Measurements from ENCODE around the gene MARK1.
"Not testable (repeated sequence)": the region's sequence is repeated elsewhere in the genome, so short reads cannot be mapped to it uniquely, and the experiment has no call there.

The MARK1 gene

DNA sequence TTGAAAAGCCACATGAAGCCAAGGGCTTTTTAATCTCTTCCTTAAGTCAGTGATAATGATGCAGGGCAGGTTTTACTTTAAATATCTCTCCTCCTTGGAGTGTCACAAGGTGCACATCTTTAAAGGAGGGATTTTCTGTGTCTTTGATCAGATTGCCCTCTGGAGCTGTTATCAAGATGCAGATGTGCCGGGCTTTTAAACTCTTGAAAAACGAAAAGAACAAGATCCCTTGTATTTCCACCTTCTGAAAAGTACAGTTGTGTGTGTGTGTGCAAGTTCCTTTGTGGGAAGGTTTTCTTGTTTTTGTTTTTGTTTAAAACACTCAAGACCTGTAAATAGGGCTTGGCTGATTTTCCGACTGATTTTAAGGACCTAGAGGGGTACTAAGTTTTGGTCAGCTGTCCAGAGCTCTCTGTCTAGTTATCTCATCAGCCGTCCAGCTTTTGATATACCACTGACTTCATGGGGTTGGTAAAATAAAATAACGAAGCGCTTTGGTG is 1.6 kb downstream of the MARK1 start:
- DNase-seq: no peak

DNA sequence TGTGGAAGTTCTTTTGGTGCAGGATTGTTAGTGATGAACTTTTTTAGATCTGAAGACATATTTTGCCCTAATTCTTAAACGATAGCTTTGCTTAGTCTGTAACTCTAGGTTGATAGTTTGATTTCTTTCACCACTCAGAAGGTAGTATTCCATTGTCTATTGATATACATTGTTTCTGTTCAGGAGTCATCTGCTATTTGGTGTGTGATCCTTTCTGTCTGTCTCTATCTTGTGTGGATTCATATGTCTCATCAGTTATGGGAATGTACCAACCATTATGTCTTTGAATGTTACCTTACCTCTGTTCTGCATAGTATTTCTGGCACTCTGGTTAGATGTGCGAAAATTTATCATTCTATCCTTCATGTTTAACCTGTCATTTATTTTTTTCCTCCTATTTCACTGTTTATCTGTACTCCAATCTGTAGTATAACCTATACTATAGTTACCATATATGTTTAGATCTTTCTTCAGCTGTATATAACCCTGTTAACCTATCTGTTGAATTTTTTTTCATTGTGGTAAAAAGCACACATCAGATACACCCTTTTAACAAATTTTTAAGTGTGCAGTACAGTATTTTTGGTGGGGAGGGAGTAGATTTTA is 5.7 kb downstream of the MARK1 start:
- DNase-seq: no peak

GRCh38 chr1:220544901-220545303 is 17.0 kb downstream of the MARK1 start:
- DNase-seq: no peak

GRCh38 chr1:220550811-220551399 is 23.0 kb downstream of the MARK1 start:
- no peak for DNase-seq

DNA sequence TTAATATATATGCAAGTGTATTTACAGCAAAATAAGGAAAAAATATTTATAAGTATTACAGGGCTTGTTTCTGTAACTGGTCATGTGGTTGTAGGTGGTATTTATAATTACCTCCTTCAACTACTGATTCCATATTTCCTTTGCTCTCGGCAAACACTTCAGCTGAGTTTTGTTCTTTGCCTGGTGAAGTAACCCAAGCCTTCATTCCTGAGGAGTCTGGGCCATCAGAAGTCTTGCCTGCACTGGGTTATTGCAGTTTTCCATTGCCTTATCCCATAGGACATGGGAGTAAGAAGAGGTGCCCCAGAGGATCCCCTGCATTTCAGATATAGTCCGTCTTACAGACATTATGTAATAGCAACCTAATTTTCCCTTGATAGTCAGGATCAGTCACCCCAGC is 23.8 kb downstream of the MARK1 start:
- no peak for DNase-seq

- DNase-seq: no peak
These were observed 24.8 kb downstream of the MARK1 start for GRCh38 chr1:220552672-220553260.

GRCh38 chr1:220556641-220557040 is 28.7 kb downstream of the MARK1 start:
- no peak for DNase-seq

DNA sequence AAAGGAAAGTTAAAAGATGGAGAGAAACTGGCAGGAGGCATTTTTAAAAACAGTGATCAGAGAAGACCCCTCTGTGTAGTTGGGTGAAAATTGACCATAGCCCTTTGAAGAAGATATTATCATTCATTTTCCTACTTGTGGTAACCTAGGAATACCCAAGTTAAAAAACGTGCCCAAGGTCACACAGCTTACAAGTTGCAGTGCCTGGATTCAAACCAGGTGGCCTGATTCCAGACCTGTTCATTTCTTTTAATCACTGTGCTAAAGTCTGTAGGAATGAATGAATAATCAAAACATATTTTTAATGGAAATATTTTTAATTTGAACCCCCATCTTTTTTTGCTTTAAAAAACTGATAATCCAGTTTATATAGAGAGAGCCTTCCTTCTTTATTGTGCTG is 35.6 kb downstream of the MARK1 start:
- no peak for DNase-seq

DNA sequence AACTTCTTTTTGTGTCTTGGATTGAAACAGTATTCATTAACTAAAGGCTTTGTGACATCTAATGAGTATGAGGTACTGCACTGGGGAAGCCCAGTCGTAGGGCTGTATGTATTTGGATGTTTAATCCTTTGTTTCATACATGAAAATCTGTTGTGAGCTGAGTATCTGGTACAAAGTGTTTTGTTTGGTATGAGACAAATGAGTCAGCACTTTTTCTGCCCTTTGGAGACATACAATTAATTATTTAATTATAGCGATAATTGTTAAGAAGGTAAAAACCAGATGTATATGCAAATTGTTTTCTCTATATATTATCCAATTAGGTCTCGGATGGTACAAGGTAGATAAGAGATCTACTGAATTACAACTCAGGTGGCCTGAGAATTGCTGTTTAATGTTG is 36.3 kb downstream of the MARK1 start:
- no peak for DNase-seq

DNA sequence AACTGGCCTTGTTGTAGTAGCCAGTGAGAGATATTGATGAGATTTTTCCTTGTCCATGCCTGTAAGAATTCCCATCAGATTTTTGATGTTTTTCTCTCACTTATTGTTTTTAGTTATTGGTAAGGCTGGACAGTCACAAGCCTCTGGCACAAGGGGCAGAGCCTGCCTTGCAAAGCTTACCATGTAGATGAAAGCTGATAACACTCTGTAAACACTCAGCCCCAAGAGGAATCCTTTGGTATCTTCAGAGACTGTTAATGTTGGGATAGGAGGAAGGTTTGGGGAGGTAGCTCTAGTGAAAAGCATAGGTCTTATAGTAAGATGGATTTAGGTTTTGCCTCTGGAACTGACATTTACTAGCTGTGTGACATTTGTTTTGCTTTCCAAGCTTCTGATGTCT is 37.7 kb downstream of the MARK1 start:
- no peak for DNase-seq

- DNase-seq: no peak
These were observed 38.9 kb downstream of the MARK1 start for GRCh38 chr1:220566869-220567268.

DNA sequence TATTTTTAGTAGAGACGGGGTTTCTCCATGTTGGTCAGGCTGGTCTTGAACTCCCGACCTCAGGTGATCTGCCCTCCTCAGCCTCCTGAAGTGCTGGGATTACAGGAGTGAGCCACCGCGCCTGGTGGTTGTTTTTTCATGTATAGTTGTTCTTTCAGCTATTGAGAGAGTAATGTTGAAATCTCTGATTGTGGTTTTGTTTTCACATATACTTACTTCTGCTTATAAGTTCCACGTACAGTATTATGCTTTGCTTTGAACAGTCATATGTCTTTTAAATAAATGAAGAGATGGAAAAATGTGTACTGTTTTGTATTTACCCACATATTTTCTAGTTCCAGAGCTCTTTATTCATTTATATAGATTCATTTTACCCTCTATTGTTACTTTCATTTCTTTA is 44.5 kb downstream of the MARK1 start:
- no peak for DNase-seq

DNA sequence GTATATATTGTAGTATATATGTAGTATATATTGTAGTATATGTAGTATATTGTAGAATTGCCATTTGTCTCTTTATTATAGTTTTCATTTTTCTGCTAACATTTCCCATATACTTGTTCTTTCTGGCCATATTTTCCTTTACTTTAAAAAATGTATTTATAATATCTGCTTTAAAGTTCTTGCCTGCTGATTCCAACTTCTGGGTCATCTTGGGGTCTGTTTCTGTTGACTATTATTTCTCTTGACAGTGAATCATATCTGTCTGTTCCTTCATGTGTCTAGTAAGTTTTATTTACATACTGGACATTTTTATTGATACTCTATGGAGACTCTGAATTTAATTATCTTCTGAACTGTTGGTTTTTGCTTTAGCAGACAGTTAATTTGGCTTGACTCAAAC is 45.9 kb downstream of the MARK1 start:
- DNase-seq: no peak

DNA sequence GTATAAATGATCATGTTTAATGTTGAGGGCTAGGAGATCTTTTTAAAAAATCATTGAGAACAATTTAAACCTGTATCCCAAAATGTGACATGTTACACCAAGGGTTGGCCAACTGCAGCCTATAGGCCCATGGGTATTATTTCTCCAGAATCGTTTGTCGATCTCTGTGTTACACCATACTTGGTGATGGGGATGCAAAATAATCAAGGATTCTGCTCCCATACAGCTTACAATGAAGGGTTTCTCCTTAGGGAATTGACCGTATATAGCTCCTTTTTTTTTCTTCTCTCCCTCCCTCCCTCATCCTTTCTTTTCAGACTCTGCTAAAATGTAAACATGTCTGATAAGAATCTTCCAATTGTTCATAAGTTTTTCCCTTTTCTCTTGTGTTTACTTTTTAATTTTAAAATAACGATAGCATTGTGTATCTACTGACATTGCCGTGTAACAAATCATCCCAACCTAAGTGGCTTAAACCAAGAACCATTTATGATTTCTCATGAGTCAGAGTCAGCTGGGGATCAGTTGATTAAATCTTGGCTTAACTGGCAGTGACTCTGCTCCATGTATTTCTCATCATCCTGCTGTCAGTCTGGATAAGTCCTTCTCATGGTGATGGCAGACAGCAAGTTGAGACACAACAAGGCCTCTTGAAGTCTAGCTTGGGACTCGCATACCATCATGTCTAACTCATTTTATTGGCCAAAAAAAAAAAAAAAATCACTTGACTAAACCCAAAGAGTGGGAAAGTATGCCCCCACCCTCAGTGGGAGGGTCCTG is 48.0 kb downstream of the MARK1 start:
- DNase-seq: no peak

DNA sequence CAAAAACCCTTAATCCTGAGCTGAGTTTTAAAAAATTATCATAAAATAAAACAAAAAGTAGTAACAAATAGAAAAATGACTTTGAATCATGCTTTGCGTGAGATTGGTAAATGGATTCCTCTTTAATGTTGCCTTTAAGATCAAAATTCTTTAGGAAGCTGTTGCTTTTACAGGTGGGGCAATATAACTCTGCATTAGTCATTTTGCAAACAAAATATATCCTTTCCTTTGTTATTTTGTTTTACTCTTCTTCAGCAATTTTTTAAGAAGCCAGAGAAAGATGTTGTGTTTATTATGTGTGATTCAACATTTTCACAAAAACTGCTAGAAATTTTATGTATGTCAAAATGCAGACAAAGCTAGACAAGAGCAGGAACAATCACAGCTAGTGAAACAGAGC is 50.0 kb downstream of the MARK1 start:
- DNase-seq: no peak

GRCh38 chr1:220579317-220579716 is 51.4 kb downstream of the MARK1 start:
- DNase-seq: no peak

- no peak for DNase-seq
These were observed 64.8 kb downstream of the MARK1 start for GRCh38 chr1:220592714-220593113.

DNA sequence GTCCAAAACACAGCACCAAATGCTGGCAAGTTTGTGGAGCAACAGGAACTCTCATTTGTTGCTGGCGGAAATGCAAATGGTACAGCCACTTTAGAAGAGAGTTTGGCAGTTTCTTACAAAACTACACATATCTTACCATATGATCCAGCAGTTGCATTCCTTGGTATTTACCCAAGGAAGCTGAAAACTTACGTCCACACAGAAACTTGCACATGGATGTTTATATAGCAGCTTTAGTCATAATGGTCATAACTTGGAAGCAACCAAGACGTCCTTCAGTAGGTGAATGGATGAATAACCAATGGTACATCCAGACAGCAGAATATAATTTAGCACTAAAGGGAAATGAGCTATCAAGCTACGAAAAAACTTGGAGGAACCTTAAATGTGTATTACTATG is 66.4 kb downstream of the MARK1 start:
- no peak for DNase-seq

DNA sequence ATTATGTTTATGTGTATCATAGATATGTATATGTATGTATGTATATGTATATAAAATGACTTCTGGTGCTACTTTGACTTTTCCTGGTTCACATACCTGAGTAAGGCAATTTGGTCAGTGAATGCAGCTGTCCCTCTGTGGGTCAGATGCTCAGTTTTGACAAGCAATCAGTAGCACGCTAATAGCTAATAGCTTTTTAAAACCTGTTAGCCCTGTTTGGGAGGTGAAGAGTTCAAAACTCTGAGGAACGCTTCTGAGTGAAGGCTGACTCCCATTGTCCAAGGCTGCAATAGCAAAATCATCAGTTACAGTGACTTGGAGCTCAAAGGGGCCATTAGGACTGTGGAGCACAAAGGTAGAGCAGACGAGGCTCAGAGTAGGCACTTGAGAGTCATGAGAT is 67.2 kb downstream of the MARK1 start:
- no peak for DNase-seq

- no peak for DNase-seq
These were observed 77.0 kb downstream of the MARK1 start for GRCh38 chr1:220604926-220605325.

DNA sequence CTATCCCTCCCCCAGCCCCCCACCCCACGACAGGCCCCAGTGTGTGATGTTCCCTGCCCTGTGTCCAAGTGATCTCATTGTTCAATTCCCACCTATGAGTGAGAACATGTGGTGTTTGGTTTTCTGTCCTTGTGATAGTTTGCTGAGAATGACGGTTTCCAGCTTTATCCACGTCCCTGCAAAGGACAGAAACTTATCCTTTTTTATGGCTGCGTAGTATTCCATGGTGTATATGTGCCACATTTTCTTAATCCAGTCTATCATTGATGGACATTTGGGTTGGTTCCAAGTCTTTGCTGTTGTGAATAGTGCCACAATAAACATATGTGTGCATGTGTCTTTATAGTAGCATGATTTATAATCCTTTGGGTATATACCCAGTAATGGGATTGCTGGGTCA is 77.7 kb downstream of the MARK1 start:
- not testable (repeated sequence) for DNase-seq

DNA sequence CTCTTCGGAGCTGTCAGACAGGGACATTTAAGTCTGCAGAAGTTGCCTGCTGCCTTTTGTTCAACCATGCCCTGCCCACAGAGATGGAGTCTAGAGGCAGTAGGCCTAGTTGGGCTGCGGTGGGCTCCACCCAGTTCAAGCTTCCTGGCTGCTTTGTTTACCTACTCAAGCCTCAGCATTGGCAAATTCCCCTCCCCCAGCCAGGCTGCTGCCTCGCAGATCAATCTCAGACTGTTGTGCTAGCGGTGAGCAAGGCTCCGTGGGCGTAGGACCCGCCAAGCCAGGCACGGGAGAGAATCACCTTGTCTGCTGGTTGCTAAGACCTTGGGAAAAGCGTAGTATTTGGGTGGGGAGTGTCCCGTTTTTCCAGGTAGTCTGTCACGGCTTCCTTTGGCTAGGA is 83.2 kb downstream of the MARK1 start:
- DNase-seq: not testable (repeated sequence)

DNA sequence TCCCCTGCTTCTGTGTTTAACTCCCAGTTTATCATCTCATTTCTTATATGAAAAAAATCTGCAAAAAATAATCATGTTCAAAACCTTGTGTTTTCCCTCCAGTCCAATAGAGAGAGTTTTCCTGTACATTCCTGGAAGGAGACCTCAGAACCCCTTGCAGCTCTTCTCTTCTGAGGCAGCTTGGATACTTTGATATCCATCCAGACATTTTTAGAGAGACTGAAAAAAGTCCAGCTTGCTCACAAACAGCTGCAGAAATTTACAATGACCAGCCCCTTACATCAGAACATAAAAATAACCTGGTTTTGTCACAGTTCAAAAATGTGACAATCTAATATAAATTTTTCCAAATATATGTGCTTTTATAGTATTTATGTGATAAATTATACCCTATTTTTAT is 88.9 kb downstream of the MARK1 start:
- DNase-seq: no peak

GRCh38 chr1:220628431-220628830 is 100.5 kb downstream of the MARK1 start:
- DNase-seq: no peak

Data from stimulated activated CD4-positive, alpha-beta T cell treated with anti-CD3 and anti-CD28 coated beads, Interleukin-1b, Interleukin-23, amount 100 ng/mL, for 48 hours (primary cell).